ENCODE data around the gene TTC3.

GRCh38 chr21:37100316-37100715 is 27.3 kb downstream of the TTC3 start:
- TF ChIP-seq BHLHE40 (IDR thresholded peaks at IDR 0.05; ENCODE audit: borderline replicate concordance) (no peak), FOXM1 (IDR thresholded peaks at IDR 0.05; ENCODE audit: borderline replicate concordance) (no peak), SP1 (IDR thresholded peaks at IDR 0.05) (no peak), ELF4 (IDR thresholded peaks at IDR 0.05) (no peak), SUZ12 (IDR thresholded peaks at IDR 0.05) (no peak), PKNOX1 (IDR thresholded peaks at IDR 0.05) (no peak)
